Fibroblast of mammary gland (primary cell): ENCODE data around the gene FERMT2.
A peak's percentile ranks its signal among the peaks of the same experiment; 100 is the strongest.

Source experiments
- DNase-seq: peaks from one replicate; pipeline ENCODE4 v3.0.0-alpha.2; 2010; ENCODE audit warnings: low read depth
- H3K4me3 ChIP-seq: 2 replicates; pipeline ENCODE4 v1.5.1; 2011; ENCODE audit warnings: low read depth, mild to moderate bottlenecking, low read length, moderate library complexity; ENCODE audit not compliant: control insufficient read depth
- TF ChIP-seq, protein P1 (sequence below): conservative IDR thresholded peaks from 2 replicates; pipeline ENCODE4 v1.5.1; 2011; ENCODE audit warnings: low read depth, low read length, inconsistent platforms; ENCODE audit not compliant: control insufficient read depth, insufficient read depth

Gene FERMT2

DNA sequence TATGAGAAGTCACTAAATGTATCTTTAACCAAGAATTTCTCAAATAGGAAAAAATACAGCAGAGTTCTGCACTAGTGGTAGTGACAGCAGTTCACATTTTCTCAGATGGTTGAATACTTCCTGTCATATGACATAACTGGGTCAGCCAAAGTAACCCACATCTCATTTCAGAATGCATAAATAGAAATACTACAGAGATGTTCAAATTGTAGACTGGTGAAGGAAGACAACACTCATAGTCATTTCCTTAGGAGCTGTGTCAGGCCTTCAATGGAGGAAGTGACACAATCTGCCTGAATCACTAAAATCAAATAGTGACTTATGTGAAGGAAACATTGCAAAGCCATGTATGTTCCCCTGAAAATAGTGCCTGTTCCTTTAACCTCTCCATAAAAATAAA, 32.4 kb downstream of the FERMT2 start:
- H3K4me3 ChIP-seq, result no peak overlapping the region
- DNase-seq, result peak; percentile 78
- TF ChIP-seq, protein P1, sequence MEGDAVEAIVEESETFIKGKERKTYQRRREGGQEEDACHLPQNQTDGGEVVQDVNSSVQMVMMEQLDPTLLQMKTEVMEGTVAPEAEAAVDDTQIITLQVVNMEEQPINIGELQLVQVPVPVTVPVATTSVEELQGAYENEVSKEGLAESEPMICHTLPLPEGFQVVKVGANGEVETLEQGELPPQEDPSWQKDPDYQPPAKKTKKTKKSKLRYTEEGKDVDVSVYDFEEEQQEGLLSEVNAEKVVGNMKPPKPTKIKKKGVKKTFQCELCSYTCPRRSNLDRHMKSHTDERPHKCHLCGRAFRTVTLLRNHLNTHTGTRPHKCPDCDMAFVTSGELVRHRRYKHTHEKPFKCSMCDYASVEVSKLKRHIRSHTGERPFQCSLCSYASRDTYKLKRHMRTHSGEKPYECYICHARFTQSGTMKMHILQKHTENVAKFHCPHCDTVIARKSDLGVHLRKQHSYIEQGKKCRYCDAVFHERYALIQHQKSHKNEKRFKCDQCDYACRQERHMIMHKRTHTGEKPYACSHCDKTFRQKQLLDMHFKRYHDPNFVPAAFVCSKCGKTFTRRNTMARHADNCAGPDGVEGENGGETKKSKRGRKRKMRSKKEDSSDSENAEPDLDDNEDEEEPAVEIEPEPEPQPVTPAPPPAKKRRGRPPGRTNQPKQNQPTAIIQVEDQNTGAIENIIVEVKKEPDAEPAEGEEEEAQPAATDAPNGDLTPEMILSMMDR, result no peak

DNA sequence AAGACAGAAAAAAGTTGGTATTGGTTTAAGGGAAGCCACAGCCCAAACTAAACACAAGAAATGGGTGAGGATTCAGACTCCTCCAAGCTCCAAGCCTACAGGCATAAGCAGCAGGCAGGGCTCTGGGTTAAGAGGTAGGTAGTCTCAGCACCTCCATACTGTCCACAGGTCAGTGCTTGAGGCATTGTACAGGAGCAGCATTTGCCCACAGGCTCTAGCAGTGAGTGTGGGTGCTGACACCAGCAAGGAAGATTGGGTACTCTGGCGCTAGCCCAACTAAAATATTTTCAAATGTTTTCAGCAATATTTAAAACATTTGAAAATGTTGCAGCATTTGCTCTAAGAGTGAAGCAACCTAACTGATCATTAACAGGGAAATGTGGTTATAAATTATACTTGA, 33.1 kb downstream of the FERMT2 start:
- no peak for DNase-seq
- TF ChIP-seq, protein P1, result no peak
- no peak overlapping the region for H3K4me3 ChIP-seq

DNA sequence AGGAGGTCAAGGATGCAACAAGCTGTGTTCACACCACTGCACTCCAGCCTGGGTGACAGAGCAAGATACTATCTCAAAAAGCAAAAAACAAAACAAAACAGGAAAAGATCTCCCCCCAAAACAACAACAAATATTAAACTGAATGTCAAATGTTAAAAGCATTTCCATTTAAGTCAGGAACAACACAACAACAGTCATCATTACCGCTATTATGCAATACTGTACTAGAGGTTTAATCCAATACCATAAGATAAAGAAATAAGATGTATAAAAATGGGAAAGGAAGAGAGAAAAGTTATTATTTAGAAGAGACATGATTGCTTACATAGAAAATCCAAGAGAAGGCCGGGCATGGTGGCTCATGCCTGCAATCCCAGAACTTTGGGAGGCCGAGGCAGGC, 36.6 kb downstream of the FERMT2 start:
- no peak for DNase-seq
- no peak overlapping the region for H3K4me3 ChIP-seq
- TF ChIP-seq, protein P1, result no peak

DNA sequence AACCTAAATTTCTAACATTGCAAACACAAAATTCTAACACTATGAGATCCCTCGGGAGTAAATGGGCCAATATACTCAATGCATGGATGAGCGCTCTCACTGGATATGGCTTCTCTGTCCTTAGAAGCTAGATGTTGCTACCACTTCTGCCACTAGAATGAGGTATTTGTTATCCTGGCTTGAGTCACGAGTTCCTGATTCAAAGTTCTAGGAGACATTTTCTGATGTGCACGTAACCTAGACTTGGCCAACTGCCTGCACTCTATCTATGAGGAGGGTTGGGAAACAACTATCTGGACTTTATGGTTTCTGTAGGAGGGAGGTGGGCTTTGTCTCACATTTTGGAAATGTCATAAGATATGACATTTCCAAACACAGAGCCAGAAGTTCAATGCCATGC, 37.6 kb downstream of the FERMT2 start:
- TF ChIP-seq, protein P1, result no peak
- H3K4me3 ChIP-seq, result no peak overlapping the region
- peak; percentile 57 for DNase-seq

DNA sequence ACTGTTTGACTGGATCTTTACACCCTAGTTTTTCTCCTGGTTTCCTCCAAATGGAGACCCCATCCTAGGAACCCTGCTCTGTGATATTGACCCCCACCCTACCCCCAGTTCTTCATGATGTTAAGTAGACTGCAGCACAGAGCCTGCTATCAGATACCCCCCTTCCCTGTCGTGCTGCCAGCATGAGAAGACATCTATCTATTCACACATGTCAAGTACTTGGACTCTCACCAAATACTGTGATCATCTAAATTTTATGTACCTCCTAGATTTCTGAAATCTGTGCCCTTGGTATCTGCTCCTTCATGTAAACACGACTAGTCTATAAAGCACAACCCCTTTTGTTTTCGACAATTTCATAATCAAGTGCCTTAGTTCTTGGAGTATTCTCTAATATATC, 38.9 kb downstream of the FERMT2 start:
- TF ChIP-seq, protein P1, result no peak
- H3K4me3 ChIP-seq, result no peak overlapping the region
- no peak for DNase-seq

DNA sequence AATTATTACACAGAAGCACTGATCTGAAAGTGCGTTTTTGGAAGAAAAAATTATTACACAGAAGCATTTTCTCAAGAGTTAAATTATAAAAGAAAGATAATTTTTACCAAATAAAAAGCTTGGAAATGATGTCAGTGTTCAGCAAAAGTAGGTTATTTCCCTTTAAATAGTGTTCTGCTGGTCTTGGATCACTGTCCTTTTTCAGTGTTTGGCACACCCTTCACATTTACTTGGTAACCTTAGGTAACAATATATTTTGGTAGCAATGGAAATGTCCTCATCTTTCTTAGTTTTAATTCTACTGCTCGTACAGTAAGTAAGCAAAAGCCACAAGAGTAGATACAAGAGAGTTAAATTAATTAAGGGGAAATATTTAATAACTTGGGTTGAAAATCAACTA, 40.3 kb downstream of the FERMT2 start:
- DNase-seq, result peak; percentile 40
- H3K4me3 ChIP-seq, result no peak overlapping the region
- TF ChIP-seq, protein P1, result no peak

DNA sequence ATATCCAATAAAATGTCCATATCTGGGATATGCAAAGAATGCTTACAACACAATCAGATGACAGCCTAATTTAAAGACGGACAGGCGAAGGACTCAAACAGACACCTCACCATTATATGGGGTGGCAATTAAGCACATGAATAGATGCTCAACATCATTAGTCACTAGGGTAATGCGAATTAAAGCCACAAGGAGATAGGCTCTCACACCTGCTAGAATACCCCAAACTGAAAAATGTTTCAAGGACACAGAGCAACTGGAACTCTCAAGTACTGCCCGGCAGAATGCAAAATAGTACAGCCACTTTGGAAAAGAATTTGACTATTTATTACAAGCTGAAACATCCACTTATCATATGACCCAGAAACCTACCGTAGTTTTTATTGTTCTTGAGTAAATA, 42.9 kb downstream of the FERMT2 start:
- TF ChIP-seq, protein P1, result no peak
- no peak overlapping the region for H3K4me3 ChIP-seq
- DNase-seq, result no peak
